HT-29 (cell line): ENCODE data around the gene WASF3. TPM values are rescaled to one million over a fixed set of nuclear protein-coding genes. Genes with fewer than 3 reads are reported as not detected.
"Not testable (repeated sequence)": the region's sequence is repeated elsewhere in the genome, so short reads cannot be mapped to it uniquely, and the experiment has no call there.

Experiments used
- DNase-seq: peaks from one replicate; pipeline ENCODE4 v3.0.0-alpha.2; 2015; ENCODE audit warnings: low spot score
- total RNA-seq: library from RNA; depleted of rRNA; stranded (reverse); fragments of >200 nt; shearing (Covaris generic); gene quantifications from 2 replicates; pipeline ENCODE4 v1.2.3, GENCODE V29; 2014

The WASF3 gene
- total RNA-seq, 1 experiment from 2014 or later, result not detected

DNA sequence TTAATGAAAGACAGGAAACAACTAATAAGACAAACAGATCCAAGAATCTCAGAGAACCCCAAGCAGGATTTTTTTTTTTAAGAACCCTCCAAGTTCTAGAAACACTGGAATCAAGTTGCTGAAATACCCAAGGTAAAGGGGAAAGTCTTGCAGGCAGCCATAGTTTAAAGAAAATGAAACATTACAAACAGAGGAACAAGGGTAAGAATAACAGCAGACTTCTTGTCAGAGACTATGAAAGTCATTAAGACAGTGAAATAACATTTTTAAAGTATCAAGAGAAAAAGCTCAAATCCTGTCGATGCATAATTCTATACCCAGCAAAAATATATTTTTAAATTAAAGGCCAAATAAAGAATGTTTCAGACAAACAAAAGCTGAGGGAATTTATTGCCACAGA is 67.1 kb downstream of the WASF3 start:
- DNase-seq, result no peak

DNA sequence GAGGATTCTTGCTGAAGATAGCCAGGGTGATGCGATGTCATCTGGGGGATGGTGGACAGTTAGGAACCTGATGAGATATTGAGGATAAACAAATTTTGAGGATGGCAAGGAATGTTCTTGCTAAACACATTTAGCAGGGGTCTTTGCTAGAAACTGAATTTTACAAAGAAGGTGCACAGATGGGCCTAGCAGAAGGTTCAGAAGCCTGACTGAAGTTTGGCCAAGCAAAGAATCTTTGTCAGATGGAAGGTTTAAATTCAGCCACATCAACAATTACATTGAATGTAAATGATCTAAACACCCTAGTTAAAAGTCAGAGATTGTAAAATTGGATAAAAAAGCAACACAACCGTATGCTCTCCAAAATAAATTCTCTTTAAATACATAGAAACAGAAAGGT is 68.8 kb downstream of the WASF3 start:
- no peak for DNase-seq

DNA sequence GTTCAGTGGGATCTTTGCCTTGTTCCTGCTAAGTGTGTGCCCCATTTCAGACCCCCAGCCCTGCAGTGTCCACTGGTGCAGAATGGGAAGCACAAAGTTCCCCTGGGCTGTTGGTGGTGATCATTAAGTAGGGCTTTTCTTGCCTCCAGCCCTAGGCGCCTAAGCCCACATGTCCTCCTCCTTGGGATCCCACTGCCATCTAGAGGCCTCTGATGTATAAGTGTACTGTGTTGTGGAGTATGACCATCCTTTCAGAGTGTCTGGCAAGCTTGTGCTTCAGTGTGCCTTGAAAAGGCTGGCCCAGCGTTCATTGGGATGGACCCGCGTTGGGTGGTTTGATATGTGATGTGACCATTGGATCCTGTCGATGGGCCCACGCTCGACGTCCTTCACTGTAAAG is 71.2 kb downstream of the WASF3 start:
- peak; percentile 46 for DNase-seq

DNA sequence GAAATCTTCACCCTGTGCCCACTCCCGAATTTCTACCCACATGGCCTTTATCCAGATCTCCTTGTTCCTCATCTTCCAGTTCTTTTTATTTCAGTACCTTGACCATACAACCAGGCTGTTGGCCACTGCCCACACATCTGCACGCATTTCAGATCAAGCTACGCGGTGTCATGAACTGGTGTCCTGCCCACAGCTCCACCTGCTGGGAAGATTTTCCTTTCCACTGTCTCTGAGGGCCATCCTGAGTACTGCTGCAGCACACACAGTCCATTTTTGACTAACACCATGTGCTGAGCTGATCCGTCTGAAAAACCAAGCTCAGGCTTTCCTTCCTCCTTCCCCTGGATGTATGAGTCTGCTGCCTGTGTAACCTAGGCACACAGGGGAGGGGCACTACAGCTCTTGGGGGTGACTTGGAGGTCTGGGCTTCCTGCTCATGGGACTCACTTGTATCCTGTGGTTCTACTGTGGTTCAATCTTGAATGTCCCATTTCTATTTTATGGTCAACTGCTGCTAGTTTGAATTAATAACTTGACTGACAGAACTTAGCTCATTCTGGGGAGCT is 71.9 kb downstream of the WASF3 start:
- peak; percentile 55 for DNase-seq

DNA sequence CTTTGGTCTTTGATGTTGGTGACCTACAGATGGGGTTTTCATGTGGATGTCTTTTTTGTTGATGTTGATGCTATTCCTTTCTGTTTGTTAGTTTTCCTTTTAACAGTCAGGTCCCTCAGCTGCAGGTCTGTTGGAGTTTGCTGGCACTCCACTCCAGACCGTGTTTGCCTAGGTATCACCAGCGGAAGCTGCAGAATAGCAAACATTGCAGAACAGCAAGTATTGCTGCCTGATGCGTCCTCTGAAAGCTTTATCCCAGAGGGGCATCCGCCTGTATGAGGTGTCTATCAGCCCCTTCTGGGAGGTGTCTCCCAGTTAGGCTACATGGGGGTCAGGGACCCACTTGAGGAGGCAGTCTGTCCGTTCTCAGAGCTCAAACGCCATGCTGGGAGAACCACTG is 78.2 kb downstream of the WASF3 start:
- DNase-seq, result not testable (repeated sequence)

DNA sequence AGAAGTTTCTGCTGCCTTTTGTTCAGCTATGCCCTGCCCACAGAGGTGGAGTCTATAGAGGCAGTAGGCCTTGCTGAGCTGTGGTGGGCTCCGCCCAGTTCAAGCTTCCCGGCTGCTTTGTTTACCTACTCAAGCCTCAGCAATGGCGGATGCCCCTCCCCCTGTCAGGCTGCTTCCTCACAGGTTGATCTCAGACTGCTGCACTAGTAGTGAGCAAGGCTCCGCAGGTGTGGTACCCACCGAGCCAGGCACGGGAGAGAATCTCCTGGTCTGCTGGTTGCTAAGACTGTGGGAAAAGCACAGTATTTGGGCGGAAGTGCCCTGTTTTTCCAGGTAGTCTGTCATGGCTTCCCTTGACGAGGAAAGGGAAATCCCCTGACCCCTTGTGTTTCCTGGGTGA is 78.6 kb downstream of the WASF3 start:
- not testable (repeated sequence) for DNase-seq

DNA sequence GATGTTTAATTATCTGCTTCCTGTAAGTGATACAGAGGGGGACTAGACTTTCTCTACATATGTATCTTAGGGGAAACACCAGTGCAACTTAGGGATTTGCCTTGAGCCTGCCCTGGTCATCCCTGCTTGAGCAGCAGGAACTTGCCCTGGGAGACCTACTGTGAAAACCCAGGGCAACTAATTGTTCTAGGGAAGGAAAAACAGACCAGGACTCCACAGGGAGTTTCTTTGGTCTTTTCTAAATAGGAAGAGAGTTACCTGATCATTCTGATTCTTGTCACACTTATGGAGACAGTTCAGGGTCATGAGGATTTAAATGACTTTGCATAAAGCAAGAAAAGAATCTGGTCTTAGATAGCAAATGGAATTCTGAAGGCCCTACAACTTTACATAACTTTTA is 89.1 kb downstream of the WASF3 start:
- DNase-seq, result no peak

DNA sequence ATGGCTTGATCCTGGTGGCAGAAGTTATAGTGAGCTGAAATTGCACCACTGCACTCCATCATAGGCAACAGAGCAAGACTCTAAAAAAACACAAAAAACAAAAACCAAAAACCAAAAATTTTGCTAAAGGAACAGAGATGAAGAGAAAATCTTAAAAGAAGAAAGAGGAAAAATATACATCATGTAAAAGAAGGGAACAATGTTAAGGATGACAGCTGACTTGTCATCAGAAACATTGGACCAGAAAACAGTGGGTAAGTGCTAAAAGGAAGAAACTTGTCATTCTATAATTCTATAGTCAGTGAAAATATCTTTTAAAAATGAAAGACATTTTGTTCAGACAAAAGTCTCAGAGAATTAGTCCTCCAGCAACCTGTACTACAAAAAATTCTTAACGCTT is 93.8 kb downstream of the WASF3 start:
- no peak for DNase-seq

DNA sequence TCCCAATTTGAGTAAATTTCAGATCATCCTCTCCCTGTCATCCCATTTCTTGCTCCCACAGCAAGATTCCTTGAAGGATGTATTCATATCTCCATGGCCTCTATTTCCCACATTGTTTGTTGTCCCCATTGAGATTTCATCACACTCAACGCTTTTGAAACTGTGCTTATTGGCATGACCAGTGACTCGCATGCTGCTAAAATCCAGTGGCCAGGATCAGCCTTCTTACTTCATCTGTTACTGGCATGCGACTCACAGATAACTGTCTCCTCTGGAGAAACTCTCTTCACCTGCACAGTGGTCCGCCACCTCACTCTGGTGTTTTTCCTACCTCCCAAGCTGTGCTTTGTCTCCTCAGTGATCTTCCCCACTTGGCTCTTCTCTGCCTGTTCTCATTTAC is 95.8 kb downstream of the WASF3 start:
- no peak for DNase-seq

DNA sequence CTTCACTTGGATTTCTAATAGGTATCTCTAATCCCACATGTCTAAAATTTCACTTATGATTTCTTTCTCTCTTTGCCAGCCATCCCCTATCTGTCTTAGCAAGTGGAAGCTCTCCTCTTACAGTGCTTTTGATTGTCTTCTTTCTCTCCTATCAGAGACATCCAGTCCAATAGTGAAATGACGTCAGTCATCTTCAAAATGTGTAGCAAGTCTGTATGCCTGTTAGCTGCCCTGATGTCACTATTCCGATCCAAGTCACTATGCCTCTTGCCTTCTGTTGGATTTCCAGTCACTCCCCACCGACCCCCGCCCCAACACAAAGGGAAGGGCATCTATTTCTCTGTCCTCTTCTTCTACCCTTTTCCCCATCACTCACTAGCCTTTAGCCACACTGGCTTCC is 96.4 kb downstream of the WASF3 start:
- no peak for DNase-seq

DNA sequence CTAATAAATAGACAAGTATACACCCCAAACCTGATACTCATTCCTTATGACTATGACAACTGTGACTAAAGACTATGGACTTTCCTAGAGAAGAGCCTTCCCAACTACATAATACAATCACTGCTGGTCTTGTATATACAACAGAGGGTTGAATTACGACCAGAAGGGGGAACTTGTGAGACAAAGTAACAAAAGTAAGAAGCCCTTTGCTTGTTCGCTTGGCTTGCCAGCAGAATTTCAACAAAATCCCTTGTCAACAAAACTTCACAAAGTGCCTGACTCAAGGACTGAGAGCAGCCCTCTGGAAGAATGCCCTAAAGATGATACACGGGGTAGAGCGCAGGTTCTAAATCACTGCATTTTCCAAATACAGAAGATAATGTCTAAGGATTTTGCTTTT is 99.4 kb downstream of the WASF3 start:
- peak; percentile 70 for DNase-seq

DNA sequence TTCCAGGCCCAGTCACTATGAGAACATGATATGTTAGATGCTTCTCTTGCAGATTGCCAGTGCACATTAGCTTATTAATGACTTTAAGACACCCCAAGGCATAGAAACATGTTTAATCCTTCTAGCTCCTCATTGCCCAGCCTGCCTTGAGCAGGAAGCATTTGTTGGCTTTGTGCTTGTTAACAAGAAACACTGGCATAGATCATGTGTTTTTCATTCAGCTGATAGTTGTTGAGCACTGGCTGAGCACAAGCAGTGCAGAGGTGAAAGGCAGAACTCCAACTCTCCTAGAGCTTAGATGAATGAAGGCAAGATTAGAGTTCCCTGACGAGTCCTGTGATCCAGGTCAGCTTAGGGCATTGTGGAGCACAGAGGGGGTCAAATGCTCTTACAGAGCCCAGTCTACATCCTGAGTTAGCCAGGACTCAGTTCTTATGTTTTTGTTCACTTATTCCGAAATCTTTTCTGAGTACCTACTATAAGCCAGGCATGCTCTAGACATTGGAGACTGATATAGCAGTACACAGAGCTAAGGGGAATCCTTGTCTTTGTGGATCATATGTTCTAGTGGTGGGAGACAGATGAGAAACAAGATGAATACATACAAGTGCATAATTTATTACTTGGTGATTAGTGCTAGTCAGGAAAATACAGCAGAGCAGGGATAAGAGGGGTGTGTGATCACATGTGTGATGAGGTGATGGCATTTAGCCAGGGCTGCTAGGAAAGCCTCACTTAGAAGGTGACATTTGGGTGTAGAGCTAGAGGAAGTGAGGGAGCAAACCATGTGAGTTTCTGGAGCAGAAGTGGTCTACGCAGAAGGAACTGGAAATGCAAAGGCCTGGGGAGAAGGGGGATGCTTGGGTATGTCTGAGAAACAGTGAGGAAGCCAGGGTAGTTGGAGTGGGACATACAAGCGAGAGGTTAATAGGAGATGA is 101.2 kb downstream of the WASF3 start:
- no peak for DNase-seq

DNA sequence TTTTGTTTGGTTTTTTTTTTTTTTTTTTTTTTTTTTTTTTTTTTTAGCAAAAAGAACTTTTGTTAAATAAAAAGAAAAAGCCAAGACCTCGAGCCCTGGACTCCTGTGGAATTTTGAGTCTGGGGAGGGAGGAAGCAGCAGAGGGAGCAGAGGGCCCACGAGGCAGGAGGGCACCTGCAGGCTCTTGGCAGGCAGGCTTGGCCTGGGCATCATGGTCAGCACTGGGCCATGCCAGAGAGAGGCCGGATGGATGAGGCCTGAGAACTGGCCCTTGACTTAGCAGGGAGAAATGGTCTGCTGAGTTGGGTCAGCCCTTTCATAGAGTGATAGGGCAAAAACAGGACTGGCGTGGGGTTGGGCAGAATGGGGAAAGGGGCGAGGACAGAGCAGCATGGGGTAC is 102.7 kb downstream of the WASF3 start:
- no peak for DNase-seq

DNA sequence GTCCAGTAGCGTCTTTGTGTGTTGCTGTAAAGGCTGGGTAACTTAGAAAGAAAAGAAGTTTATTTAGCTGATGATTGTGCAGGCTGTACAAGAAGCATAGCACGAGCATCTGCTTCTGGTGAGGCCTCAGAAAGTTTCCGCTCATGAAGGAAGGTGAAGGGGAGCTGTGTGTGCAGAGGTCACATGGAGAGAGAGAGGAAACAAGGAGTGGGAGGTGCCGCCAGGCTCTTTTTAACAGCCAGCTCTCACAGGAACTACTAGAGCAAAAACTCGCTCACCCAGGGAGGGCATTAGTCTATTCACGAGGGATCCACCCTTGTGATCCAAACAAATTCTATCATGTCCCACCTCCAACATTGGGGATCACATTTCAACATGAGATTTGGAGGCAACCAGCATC is 103.3 kb downstream of the WASF3 start:
- no peak for DNase-seq

DNA sequence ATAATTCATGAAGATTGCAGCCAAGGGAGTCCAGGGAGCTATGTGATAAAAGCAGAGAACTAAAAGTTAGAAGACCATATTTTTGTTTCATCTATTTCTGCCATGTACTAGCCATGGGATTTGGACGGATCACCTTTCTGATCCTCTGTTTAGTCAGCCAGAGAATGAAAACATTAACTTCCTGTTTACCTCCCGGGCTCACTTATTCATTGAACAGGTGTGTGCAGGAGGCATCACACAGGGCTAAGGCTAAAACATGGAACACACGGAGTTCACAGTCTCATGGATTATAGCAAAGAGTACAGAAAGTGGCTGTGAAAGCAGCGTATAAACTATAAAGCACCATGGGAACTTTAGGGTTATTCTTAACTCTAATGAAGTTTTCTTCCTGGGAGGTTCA is 106.3 kb downstream of the WASF3 start:
- DNase-seq, result peak; percentile 24

DNA sequence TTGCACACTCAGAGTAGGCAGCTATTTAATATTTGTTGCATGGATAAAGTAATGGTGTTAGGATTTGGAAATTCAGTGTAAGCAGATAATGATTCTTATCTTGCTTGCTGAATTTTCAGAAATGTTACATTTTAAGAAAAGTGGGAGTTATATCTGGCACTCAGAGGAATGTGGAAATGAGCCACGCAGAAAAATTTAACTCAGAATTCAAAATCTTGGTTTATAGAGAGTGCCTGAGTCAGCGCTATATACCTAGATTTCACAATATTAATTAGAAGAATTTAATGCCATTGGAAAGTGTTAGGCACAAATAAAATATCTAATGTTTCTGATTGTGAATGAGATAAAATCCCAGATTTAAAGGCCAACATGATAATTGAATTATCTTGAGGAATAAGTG is 106.8 kb downstream of the WASF3 start:
- DNase-seq, result no peak

DNA sequence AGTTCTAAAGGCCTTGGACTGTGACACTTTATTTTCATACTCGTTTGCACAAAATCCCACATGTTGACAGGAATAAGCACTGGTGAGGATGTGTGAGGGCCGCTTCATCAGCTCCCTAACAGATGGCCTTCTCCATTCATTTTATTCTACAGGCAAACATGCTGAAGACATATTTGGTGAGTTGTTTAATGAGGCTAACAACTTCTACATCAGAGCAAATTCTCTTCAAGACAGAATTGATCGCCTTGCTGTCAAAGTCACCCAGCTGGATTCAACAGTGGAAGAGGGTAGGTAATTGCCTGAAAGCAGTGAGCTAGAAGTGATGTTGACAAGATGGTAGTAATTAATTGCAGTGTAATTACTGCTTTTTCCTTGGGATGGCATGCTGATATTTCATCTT is 107.4 kb downstream of the WASF3 start:
- DNase-seq, result no peak

DNA sequence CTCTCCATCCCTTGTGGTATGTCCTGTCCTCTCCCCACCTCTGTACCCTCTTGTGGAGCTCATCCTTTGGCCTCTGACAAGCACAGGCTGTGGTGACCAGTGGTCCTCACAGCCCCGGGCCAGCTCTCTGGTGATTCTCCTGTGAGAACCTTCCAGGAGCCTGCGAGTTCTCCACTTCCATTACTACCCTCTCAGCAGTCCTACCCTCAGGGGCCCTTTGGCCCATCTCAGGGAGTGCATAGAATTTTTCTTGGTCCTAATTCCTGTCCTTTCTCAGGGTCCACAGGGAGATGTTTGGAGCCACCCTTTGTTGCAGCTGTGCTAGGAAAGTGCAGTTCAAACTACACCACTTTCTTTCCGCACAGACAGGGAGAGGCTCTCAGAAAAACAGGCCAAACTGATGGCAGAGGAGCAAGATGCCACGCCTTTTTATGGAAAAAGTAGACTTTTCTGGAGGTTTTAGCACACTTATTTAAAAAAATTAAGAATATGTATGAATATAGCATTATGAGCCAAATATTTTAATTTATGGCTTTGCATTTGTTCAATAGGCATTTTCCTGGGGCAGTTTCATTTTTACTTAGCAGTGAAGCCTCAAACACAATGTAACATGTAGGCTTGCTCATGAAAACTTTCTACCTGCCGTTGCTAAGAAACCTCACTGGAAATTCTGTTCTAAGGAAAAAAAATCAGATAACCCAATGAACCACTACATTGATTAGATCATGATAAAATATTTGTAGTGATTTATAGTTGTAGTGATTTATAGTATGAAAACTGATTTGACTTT is 111.1 kb downstream of the WASF3 start:
- no peak for DNase-seq

DNA sequence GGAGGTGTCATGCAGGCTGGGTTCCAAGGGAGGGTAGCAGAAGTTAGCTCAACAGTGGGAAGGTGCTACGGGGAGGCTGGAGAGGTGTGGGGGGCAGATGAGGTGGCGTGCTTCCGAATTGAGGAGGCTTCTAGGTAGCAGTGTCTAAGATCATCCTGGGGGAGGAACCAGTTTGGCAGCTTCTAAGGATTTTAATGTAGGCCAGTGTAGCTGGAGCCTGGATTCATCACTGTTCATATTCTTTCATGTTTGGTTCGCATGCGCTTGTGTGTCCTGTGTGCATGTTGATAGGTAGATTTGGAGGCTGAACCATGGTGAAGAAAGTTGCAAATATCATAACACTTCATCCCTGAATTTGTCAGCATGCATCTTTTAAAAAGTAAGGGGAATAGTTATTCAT is 116.4 kb downstream of the WASF3 start:
- DNase-seq, result no peak

DNA sequence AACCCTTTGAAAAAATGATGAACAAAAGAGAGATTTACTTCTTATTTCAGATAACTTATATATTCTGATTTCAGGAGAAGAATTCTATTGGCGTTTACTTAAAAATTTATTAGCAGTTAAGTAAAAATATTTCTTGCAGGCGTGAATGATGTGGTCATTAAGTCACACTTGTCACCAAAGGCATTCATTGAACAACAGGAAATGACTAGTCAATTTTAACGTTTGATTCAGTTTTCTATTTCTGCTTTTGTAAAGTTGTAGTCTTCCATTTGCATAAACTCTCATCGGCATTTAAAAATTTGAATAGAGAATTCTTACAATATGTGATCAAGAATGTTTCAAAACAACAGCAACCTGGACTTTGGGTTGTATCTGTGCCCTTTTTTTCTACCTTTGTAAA is 119.7 kb downstream of the WASF3 start:
- no peak for DNase-seq

DNA sequence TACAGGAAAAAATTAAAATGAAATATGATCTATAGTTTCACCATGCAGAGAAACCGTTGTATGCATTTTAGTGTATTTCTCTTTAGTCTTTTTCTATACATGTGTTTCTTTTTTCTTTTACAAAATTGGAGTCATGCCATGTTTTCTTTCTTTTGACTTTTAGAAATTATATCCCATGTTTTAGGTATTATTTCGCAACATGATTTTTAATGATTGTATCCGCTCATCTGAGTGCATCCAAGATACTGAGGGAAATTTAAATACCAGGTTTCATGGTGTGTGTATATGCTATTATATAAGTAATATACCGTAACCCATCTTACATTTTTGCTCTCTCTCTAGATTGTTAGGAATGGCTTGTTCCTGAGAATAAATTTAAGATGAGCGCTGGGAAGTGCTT is 120.8 kb downstream of the WASF3 start:
- no peak for DNase-seq

DNA sequence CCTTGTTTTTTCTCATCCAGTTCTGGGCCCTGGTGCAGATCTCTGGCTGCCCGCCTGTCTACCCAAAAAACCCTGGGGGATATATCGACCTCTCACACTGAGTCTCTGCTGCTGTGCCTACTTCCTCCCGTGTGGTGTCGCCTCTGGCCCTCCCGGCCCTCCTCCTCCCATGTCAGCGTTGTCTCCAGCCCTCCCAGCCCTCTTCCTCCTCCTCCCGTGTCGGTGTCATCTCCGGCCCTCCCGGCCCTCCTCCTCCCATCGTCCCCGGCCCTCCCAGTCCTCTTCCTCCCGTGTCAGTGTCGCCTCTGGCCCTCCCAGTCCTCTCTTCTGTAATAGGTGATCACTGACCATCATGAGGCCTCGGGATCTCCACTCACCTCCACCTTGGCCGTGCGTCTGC is 121.3 kb downstream of the WASF3 start:
- DNase-seq, result no peak
